ENCODE results near the gene CDH23.

The CDH23 gene

DNA sequence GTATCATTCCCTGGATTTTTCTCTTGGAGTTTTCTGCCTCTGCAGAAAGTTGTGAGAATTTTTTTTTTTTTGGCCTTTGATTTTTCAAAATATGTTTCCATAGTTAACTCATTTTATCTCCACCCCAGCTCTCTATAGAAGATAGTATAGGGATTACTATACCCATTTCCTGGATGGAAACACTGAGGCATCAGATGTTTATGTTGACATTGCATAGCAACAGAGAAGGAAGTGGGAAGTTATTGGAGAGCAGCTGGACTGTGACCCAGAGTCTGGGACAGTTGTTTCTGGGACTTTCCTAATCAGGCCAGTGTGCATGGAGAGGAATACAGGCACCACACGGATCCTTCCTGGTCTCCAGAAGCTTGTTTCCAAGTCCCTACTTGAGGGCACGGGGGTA is 158.0 kb downstream of the CDH23 start:
- TF ChIP-seq, protein P1, sequence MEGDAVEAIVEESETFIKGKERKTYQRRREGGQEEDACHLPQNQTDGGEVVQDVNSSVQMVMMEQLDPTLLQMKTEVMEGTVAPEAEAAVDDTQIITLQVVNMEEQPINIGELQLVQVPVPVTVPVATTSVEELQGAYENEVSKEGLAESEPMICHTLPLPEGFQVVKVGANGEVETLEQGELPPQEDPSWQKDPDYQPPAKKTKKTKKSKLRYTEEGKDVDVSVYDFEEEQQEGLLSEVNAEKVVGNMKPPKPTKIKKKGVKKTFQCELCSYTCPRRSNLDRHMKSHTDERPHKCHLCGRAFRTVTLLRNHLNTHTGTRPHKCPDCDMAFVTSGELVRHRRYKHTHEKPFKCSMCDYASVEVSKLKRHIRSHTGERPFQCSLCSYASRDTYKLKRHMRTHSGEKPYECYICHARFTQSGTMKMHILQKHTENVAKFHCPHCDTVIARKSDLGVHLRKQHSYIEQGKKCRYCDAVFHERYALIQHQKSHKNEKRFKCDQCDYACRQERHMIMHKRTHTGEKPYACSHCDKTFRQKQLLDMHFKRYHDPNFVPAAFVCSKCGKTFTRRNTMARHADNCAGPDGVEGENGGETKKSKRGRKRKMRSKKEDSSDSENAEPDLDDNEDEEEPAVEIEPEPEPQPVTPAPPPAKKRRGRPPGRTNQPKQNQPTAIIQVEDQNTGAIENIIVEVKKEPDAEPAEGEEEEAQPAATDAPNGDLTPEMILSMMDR (IDR thresholded peaks at IDR 0.05): no peak

DNA sequence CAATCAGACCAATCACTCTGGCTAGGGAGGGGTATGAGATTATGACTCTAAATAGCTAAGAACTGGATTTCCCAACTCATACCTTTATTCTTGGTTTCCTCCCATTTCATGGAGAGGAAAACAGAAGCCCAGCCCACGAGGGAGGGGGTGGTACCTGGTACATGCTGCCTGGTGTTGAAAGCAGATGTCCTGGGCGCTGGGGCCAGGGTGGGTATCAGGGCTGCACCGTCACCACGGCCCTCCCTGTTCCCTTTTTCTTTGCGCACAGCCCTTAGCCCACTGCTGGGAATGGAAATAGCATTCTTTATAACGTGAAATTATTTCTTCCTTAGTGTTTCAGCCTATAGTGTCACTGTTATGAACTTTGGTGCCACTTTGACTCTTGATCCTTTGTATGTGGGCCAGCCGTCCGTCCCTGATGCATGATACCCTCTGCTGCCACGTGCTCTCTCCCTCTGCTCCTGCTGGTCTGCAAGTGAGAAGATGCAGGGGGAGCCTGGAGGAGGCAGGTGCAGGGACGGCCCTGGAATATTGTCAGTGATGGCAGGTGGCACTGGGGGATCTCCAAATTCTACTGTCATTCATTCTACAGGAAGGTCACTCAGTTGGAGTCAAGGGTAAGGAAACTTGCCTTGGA is 158.5 kb downstream of the CDH23 start:
- TF ChIP-seq, protein P1 (IDR thresholded peaks at IDR 0.05): no peak

DNA sequence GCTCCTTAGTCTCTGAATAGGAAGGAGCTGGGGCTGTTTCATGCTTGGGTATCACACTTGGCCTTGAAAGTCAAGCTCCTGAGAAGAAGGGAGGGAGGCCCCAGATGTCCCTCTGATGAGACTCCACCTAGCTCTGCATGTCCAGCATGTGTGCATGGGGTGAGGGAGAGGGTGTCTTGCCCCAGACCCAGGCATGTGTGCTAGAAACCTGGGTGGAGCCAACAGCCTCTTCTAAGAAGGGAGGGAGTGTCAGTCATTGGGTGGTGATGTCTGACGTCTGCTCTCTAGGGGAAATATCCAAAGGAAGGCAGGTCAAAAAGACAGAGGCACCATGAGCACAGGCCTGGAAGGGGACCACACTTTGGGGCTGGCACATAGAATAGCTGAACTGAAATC is 159.0 kb downstream of the CDH23 start:
- TF ChIP-seq, protein P1 (IDR thresholded peaks at IDR 0.05): no peak

DNA sequence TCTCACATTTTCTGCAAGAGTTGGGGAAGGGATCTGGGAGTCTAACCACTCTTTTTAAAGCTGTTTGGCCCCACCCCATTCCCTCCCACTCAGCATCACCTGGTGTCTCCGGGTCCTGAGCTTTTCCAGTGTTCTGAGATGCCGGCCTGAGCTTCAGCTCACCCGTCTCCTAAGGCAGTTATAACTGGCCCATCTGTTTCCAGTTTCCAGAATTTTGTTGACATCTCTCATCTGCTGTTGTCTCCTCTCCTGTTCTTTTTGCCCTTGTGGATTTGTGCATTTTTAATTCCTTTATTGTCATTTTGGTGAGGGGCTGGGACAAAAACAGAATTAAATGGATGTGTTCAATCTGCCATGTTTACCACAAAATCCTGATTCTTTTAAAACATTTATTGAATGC is 162.3 kb downstream of the CDH23 start:
- TF ChIP-seq, protein P1 (IDR thresholded peaks at IDR 0.05): no peak

DNA sequence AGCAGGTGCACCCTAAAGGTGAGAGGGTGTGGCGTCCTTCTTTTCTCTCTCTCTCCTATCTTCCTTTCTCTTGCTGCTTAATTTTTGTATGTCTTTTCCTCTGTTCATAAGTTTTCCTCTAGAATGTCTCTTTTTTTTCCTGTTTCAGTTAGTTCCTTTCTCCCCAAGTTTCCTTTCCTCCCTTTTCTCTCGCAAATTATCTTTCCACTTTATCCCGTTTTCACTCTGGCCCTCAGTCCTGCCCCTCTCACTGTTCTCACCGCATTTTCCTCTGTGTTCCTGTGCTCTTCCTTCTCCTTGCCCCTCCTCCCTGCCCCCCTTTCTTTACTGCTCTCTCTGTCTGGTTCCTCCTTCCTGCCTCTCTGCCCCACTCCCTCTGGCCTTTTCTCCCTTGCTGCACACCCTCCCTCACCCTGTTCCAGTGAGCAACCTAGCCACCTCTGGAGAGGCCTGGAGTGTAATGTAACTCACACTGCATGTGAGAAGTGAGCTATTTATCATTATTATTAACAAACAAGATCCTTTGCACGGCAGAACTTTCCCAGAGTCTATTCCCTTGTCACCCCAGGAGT is 164.4 kb downstream of the CDH23 start:
- TF ChIP-seq, protein P1 (IDR thresholded peaks at IDR 0.05): no peak

DNA sequence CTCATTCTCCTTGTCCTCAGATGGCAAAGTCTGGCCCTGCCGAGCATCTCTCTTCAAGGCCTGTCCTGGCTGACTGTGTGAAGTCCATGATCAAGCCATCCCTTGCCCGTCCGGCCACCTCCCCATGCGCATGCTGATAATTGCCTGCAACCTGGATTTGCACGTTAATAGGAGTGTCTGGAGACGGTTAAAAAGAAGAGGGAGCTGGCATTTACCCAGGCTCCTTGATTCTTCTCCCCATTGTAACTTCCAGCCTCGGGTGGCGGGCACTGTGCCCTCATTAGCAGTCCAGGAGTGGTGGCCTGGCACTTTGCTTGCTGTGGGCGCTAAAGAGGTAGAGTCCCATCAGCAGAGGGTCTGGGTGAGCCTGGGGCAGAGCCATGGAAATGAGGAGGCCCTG is 165.5 kb downstream of the CDH23 start:
- TF ChIP-seq, protein P1 (IDR thresholded peaks at IDR 0.05): no peak

DNA sequence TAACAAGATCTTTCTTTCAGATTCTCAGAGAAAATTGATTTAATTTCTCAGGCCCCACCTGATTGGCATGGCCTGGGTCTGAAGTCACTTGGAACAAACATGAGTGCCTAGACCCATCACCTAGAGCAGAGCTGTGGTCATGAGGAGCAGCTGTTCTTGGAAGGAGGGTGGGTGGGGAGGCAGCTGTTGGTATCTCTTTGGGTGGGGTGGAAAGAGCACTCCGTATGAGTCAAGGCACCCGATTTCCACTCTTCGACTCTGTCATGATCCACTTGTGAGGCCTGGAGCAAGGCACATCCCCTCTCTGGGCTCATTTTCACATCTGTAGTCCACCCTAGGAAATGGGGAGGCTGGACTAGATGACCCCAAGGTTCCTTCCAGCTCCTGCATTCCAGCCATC is 166.2 kb downstream of the CDH23 start:
- TF ChIP-seq, protein P1 (IDR thresholded peaks at IDR 0.05): no peak

Data from LNCAP (cell line).